AML-193 (cell line): ENCODE data around the gene LIPN.
"Not testable (repeated sequence)": the region's sequence is repeated elsewhere in the genome, so short reads cannot be mapped to it uniquely, and the experiment has no call there.

Source experiments
- DNase-seq, 2 experiments: peaks; one replicate each; lab custom pipeline; 2025; lab: John Stamatoyannopoulos, UW

The LIPN gene

GRCh38 chr10:88759366-88760101, at the start of gene LIPN:
Gene LIPN (plus strand): TSS chr10:88760020. CDS start chr10:88761406, 1,386 bp downstream.
- peak; percentile 84 to 90 for DNase-seq

- DNase-seq, result no peak
These were observed 44.3 kb upstream of the LIPN start for GRCh38 chr10:88715517-88715916.

- no peak for DNase-seq
These were observed 38.4 kb upstream of the LIPN start for GRCh38 chr10:88721392-88721791.

- DNase-seq, result peak; percentile 20 to 34
These were observed 34.0 kb upstream of the LIPN start for GRCh38 chr10:88725798-88726197.

GRCh38 chr10:88728107-88728763, 31.6 kb upstream of the LIPN start:
- DNase-seq, result peak; percentile 55 to 77

- no peak for DNase-seq
These were observed 29.0 kb upstream of the LIPN start for GRCh38 chr10:88730864-88731263.

GRCh38 chr10:88731296-88731695, 28.5 kb upstream of the LIPN start:
- DNase-seq, result no peak

- DNase-seq, result no peak
These were observed 26.6 kb upstream of the LIPN start for GRCh38 chr10:88733215-88733614.

- DNase-seq, result no peak
These were observed 24.2 kb upstream of the LIPN start for GRCh38 chr10:88735661-88736060.

- DNase-seq, result not testable (repeated sequence)
These were observed 17.9 kb upstream of the LIPN start for GRCh38 chr10:88741921-88742320.

- no peak for DNase-seq
These were observed 17.4 kb upstream of the LIPN start for GRCh38 chr10:88742448-88742847.

GRCh38 chr10:88744002-88744401, 15.8 kb upstream of the LIPN start:
- no peak for DNase-seq

GRCh38 chr10:88745633-88746032, 14.2 kb upstream of the LIPN start:
- no peak for DNase-seq

GRCh38 chr10:88754287-88754686, 5.5 kb upstream of the LIPN start:
- no peak for DNase-seq

GRCh38 chr10:88755753-88756152, 4.1 kb upstream of the LIPN start:
- no peak for DNase-seq

- no peak for DNase-seq
These were observed 3.2 kb upstream of the LIPN start for GRCh38 chr10:88756660-88757059.

GRCh38 chr10:88762906-88763305, 3.1 kb downstream of the LIPN start:
- no peak for DNase-seq

GRCh38 chr10:88763441-88763840, 3.6 kb downstream of the LIPN start:
- DNase-seq, result no peak

- DNase-seq, result no peak
These were observed 4.3 kb downstream of the LIPN start for GRCh38 chr10:88764110-88764509.

GRCh38 chr10:88765816-88766215, 6.0 kb downstream of the LIPN start:
- peak; percentile 31 to 48 for DNase-seq

- no peak for DNase-seq
These were observed 9.6 kb downstream of the LIPN start for GRCh38 chr10:88769384-88769783.

- no peak for DNase-seq
These were observed 21.4 kb downstream of the LIPN start for GRCh38 chr10:88781206-88781605.

GRCh38 chr10:88782222-88782621, 22.4 kb downstream of the LIPN start:
- DNase-seq, result no peak

- no peak for DNase-seq
These were observed 23.9 kb downstream of the LIPN start for GRCh38 chr10:88783724-88784123.
